GM12878 (cell line): Measurements from ENCODE around the gene HYOU1. TPM values are rescaled to one million over a fixed set of nuclear protein-coding genes. Genes with fewer than 3 reads are reported as not detected.

Source experiments
- CBFB ChIP-seq: IDR thresholded peaks from 2 replicates; pipeline ENCODE4 v1.6.1; 2016; ENCODE audit warnings: antibody characterized with exemption, low read depth
- CBX5 ChIP-seq: sonication (generic); IDR thresholded peaks from 2 replicates; pipeline ENCODE4 v1.6.1; 2016; ENCODE audit warnings: low read depth, moderate library complexity, mild to moderate bottlenecking, inconsistent platforms
- FOXM1 ChIP-seq: IDR thresholded peaks from 2 replicates; pipeline ENCODE4 v1.6.1; 2012; ENCODE audit warnings: low read depth, mild to moderate bottlenecking, inconsistent platforms, low read length, moderate library complexity
- GATAD2B ChIP-seq: fragments of 450-650 bp; conservative IDR thresholded peaks from 2 replicates; pipeline ENCODE4 v1.6.1; 2017; ENCODE audit warnings: low read depth, mild to moderate bottlenecking, moderate library complexity
- JUND ChIP-seq: IDR thresholded peaks from 2 replicates; pipeline ENCODE4 v1.6.1; 2012; ENCODE audit warnings: low read depth, mild to moderate bottlenecking, low read length, improper control_type of control experiment, moderate library complexity
- MYB ChIP-seq: fragments of 150-350 bp; IDR thresholded peaks from 2 replicates; pipeline ENCODE4 v1.6.1; 2014; ENCODE audit warnings: mild to moderate bottlenecking, low read depth, low read length, borderline replicate concordance
- PAX5 ChIP-seq: IDR thresholded peaks from 2 replicates; pipeline ENCODE4 v1.6.1; 2011; ENCODE audit warnings: low read depth, low read length, borderline replicate concordance
- POU2F2 ChIP-seq: IDR thresholded peaks from 3 replicates; pipeline ENCODE4 v1.6.1; 2011; ENCODE audit warnings: low read depth, mild to moderate bottlenecking, low read length, borderline replicate concordance
- RB1 ChIP-seq: fragments of 450-650 bp; formaldehyde crosslinking; IDR thresholded peaks from 2 replicates; pipeline ENCODE4 v1.6.1; 2017; ENCODE audit warnings: mild to moderate bottlenecking, borderline replicate concordance
- REST ChIP-seq: IDR thresholded peaks from 2 replicates; pipeline ENCODE4 v1.6.1; 2012; ENCODE audit warnings: mild to moderate bottlenecking, low read depth, low read length
- TARDBP ChIP-seq: IDR thresholded peaks from 2 replicates; pipeline ENCODE4 v1.6.1; 2016; ENCODE audit warnings: borderline replicate concordance
- USF1 ChIP-seq: IDR thresholded peaks from 2 replicates; pipeline ENCODE4 v1.6.1; 2011; ENCODE audit warnings: borderline replicate concordance, low read depth, mild to moderate bottlenecking, moderate library complexity, mixed read lengths, low read length; ENCODE audit not compliant: insufficient read depth; ENCODE audit errors: extremely low read length
- USF2 ChIP-seq: IDR thresholded peaks from 2 replicates; pipeline ENCODE4 v1.6.1; 2011; ENCODE audit warnings: low read depth, low read length, improper control_type of control experiment, borderline replicate concordance
- YBX1 ChIP-seq: fragments of 450-650 bp; IDR thresholded peaks from 2 replicates; pipeline ENCODE4 v1.6.1; 2016; ENCODE audit warnings: antibody characterized with exemption
- YY1 ChIP-seq: IDR thresholded peaks from 2 replicates; pipeline ENCODE4 v1.6.1; 2011; ENCODE audit warnings: low read depth, mild to moderate bottlenecking, low read length
- ZSCAN29 ChIP-seq: fragments of 450-650 bp; IDR thresholded peaks from 2 replicates; pipeline ENCODE4 v1.6.1; 2017; ENCODE audit warnings: mild to moderate bottlenecking, moderate library complexity
- polyA plus RNA-seq, 11 experiments: library from polyadenylated mRNA; depleted of rRNA in 4 of 11; unstranded in 6 of 11; stranded (reverse) in 5 of 11; fragments of >200 nt; fragmentation: Nextera tagmentation in 4 of 11; fragmentation: Illumina TruSeq in 1 of 11; extraction: Ambion mirVana in 4 of 11; extraction: Trizol in 1 of 11; gene quantifications; 1 replicate in 1 of 11; 2 replicates in 10 of 11; pipeline versions ENCODE4 v1.2.1 to v1.2.3, GENCODE V29; 2011 to 2016; ENCODE audit warnings: inconsistent platforms in 2 of 11, missing spikeins in 2 of 11, low read depth in 1 of 11
- total RNA-seq, 4 experiments: library from RNA; depleted of rRNA in 3 of 4; stranded (reverse); fragments of >200 nt in 3 of 4; fragmentation: Illumina TruSeq in 1 of 4; extraction: Trizol in 1 of 4; gene quantifications; 2 replicates each; pipeline versions ENCODE4 v1.2.1 to v1.2.3, GENCODE V29; 2013 to 2021

HYOU1 gene
- total and polyA plus RNA-seq, 10 of the 15 experiments (the other 5 are each of a cell fraction or from before 2014, with no cell fraction given): 15.4 to 157 (median 109) TPM

- no peak for TF ChIP-seq JUND
- no peak for TF ChIP-seq YBX1
- peak; percentile 99 for TF ChIP-seq CBFB
- peak; percentile 98 for TF ChIP-seq POU2F2
- 0 out of 2 replicates have a peak, but pooled peaks have one; percentile 38 for TF ChIP-seq CBX5
- 0 out of 2 replicates have a peak, but pooled peaks have one; percentile 21 for TF ChIP-seq MYB
- TF ChIP-seq REST: no peak
- TF ChIP-seq USF1: no peak
- no peak for TF ChIP-seq PAX5
- peak; percentile 49; the same call in 1 of the 2 replicates for TF ChIP-seq ZSCAN29
- TF ChIP-seq YY1: peak; percentile 82
- TF ChIP-seq RB1: peak; percentile 76
- TF ChIP-seq USF2: no peak
- TF ChIP-seq FOXM1: peak; percentile 96
- TF ChIP-seq TARDBP: peak; percentile 50; the same call in 1 of the 2 replicates
- TF ChIP-seq GATAD2B: peak; percentile 80
These were observed 38.3 kb upstream of the HYOU1 start (continued) for GRCh38 chr11:119095066-119095880.
